T-helper 9 cell (primary cell): Measurements from ENCODE around the gene SIX3.

ENCODE experiments used
- DNase-seq: peaks from one replicate; pipeline ENCODE4 v3.0.0-alpha.2; 2020
- total RNA-seq, 2 donors: gene quantifications; one replicate each; lab custom pipeline; 2026; lab: John Stamatoyannopoulos, UW

SIX3 gene
- total RNA-seq: 0 reads per million in 2 donors

DNA sequence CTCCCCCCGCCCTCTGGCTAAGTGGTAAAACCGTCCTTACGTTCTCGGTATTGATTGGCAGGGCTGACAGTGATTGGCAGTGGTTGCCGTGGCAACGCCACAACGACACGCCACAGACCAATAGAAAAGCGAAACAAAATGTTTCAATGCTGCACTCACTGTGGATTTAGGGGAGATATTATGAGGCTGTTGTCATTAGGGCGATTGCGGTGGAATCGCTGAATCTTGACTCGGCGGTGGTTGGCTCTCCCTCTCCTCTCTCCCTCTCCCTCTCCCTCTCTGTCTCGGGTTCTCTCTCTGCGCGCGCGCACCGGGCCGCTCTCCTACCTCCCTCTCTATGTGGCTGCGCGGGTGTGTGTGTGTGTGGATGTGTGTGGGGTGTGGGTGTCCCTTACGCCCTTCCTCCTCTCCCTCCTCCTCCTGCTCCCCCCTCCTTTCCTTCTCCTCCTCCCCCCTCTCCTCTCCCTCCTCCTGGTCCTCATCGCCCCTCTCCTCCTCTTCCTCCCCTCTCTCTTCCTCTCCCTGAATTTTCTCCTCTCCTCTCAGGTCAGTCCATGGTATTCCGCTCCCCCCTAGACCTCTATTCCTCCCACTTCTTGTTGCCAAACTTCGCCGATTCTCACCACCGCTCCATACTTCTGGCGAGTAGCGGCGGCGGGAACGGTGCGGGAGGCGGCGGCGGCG is at the start of gene SIX3:
Gene SIX3 (plus strand): TSS at position 152 of the 684 bp plus-strand sequence. CDS start 403 bp downstream, at position 555.
- no peak for DNase-seq

- no peak for DNase-seq
Measured at GRCh38 chr2:44894058-44894457, 47.4 kb upstream of the SIX3 start.

DNA sequence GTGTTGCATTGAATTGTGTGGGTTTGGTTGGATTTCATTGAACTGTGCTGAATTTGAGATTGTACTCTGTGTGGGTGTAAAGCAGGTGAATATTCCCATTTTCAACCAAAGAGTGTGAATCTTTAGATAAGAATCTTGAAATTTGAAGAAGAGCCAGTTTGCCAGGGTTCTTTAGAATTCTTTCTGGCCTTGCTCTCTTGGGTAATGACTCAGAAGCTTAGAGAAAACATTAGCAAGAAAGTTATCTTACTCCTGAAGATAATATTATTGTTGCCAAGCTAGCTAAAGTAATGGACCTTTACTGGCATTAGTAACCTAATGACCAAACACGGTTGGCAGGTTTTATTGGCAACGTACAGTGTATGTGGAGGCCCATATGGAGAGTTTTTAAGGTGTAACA is 46.4 kb upstream of the SIX3 start:
- DNase-seq: no peak

- no peak for DNase-seq
Measured at GRCh38 chr2:44897406-44897805, 44.1 kb upstream of the SIX3 start.

- no peak for DNase-seq
Measured at GRCh38 chr2:44902217-44903137, 39.0 kb upstream of the SIX3 start.

DNA sequence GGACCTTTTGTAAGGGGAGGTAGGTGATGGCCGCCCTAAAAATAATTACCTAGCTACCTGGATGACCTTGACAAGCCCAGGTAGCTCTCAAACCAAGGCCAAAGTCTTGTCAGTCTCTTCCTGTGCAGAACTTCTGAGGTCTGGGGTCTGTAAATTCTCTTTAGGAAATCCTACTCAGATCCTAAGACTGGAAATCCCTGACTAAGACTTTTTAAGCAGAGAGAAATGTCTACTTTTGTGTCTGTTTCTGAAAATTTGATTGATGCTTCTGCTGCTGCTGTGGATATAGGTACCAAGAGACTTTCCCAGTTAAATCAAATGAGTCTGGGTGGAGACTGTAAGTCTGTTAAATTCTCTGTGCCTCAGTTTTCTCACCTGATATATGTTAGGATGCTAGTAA is 36.9 kb upstream of the SIX3 start:
- no peak for DNase-seq

DNA sequence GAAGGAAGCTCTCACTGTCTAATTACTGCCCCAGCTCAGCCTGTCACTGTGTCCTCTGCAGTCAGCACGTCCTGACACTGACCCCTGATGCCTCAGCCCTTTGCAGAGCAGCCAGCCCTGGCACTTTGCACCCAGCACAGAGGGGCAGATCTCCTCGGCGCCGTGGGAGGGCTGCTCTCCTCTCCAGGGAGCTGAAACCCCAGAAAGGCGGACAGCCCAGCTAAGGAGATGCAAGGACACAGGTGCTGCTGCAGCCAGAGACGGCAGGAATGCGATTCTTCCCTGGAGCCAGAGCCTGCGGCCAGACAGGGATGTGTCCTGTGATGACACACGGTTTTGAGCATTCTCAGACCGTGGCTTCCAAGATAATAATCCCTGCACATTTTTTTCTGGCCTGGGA is 34.5 kb upstream of the SIX3 start:
- no peak for DNase-seq

GRCh38 chr2:44909831-44910230 is 31.7 kb upstream of the SIX3 start:
- DNase-seq: no peak

DNA sequence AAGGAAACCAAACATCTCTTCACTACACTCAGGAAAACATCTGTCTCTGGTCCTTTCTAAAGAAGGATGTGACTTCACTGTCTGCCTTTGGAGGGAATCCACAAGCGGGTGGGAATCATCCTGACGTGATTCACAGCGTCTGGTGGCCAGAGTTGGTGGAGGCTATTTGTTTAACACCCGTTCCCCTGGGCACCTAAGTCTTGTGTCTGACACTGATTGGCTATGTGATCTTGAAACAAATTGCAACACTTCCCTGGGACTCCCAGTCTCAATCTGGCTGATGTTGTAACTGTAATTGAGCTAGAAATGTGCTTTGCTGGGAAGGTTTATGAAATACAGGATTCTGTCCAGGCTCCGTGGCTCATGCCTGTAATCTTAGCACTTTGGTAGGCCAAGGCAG is 28.8 kb upstream of the SIX3 start:
- no peak for DNase-seq

- DNase-seq: no peak
Measured at GRCh38 chr2:44916291-44916690, 25.2 kb upstream of the SIX3 start.

- no peak for DNase-seq
Measured at GRCh38 chr2:44918095-44918775, 23.3 kb upstream of the SIX3 start.

- no peak for DNase-seq
Measured at GRCh38 chr2:44920751-44921150, 20.8 kb upstream of the SIX3 start.

GRCh38 chr2:44922776-44923175 is 18.7 kb upstream of the SIX3 start:
- no peak for DNase-seq

DNA sequence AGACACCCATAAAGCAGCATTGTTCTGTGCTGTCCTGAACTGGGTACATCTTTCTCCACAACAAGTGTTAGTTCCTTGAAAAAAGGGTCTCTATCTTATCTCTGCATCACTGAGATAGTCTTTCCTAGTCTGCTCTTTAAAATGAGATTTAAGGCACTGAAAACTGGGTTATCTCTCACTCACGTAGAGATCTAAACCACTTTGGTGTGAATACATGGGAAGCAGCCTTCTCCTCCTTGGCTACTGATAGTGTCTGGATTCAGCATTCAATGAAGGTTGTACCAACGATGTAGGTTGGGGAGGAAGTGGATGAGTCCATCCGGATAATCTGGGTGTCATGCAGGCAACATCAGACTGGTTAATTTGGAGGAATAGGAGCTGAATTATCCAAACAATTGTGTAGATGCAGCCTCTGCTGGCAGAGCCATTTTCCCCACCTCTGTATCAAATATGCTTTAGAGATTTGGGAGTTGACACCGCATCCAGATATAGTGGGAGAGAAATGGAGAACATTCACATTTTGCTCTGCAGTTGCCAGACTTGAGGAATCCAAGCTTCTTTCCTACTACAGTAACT is 15.9 kb upstream of the SIX3 start:
- DNase-seq: no peak

GRCh38 chr2:44926957-44927356 is 14.5 kb upstream of the SIX3 start:
- DNase-seq: no peak

DNA sequence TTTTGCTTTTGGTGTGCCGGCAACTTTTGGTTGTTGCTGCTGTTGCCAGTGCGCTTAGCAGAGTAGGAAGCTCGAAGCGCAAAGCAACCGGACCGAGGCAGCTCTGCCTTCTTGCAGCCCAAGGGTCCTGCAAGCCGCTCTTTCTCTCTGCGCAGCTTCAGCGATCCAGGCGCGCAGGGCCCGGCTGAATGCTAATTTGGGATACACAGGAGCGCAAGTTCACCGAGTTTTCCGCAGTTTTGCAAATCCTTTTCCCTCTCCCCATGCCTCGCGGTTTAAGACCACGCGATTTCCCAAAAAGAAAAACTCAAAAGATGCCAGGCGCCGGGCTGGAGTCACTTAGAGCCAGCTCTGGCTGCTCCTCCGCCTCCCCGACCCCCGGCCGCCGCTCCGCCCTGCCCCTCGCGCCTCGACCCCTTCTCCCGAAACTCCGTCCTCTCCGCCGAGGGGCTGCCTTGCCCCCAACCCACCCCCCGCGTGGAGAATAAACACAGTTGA is 13.5 kb upstream of the SIX3 start:
- no peak for DNase-seq

DNA sequence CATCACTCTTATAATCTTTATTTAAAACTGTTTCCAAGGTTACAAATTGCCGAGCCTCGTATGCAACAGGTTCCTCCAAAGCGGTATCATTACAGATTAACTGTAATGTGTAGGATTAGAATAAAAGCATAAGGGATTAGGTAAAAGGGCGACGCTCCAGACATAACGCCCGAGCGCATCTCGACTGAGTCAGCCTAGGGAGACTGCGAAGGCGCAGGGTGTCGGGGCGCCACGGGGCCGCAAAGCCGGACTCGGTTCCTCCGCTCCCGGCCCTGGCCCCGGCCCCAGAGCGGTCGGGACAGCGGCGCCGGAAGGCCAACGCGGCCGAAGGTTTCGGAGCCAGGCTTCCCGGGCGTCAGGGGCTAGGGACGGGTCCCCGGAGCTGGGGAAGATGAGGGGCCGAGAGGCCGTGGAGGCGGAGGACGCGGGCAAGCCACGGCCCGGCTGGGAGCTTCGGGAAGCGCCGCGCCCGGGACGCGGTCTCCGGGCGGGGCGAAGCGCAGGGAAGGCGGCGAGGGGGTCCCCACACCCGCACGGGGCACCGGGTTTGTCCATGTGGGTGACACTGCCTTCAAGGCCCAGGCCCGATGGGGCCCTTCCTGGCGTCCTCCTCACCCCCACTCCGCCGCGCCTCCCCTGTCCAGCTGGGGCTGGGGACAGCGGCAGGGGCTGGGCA is 12.9 kb upstream of the SIX3 start:
- DNase-seq: no peak

DNA sequence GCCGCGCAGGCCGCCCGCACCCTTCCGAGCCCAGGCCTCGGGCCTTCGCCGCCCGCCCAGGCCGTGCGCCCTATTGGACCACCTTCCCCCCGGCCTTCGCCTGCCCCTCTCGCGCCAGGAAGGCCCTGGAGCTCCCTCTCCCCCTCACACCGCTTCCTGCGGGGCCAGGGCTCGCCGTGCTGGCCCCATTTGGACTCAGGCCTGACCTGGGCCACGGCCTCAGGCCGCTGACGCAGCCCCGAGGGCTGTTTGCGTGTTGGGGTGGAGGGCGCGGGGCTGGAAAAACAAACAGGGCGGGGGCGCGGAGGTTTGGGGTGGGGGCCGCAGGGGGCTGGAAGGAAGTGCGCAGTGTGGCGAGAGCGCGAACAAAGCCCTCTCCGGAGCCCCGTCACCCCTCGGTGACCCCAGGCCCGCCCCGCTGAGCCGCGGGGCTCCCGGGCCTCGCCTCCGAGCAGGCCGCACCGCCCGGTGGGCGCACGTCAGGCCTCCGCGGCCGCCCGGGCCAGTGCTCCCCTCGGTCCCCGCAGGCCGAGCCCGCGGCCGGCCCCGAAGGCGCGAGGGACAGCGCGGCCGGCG is 12.3 kb upstream of the SIX3 start:
- DNase-seq: no peak

DNA sequence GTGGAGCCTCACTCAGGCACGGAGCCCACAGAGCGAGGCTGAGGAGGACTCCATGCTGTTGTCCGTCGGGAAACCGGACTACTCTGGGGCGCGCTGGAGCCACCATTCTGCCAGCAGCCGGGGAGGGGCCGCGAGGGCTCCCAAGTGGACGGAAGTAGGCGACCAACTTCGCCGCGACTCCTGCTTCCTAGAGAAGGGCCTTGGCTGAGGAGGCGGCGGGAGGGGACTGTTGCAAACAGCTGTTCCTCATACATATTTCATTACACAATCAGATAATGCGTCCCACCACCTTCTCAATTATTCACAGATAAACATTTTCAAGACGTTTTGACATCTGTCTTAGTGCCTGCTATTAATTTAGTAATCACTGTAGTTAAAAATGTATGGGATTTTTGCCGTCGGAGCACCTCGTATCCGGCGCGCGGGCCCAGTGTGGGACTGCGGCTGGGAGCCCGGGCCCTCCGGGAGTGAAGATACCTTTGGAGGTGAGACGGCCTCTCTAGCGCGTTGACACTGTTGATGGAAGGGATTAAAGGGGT is 11.7 kb upstream of the SIX3 start:
- no peak for DNase-seq

- DNase-seq: no peak
Measured at GRCh38 chr2:44930274-44931197, 11.0 kb upstream of the SIX3 start.
